GDM1 (cell line): ENCODE measurements around the gene DNAH12.

Experiments used
- DNase-seq: peaks from one replicate; lab custom pipeline; 2025; lab: John Stamatoyannopoulos, UW

The DNAH12 gene

GRCh38 chr3:57544181-57545125 is at the start of gene DNAH12:
Gene DNAH12 (minus strand): TSS chr3:57544344. CDS start chr3:57542870, 1,474 bp downstream.
- DNase-seq: no peak

GRCh38 chr3:57592306-57592705 is 48.2 kb upstream of the DNAH12 start:
- DNase-seq: no peak

GRCh38 chr3:57587905-57588304 is 43.8 kb upstream of the DNAH12 start:
- no peak for DNase-seq

- DNase-seq: no peak
Measured at GRCh38 chr3:57586778-57587177, 42.6 kb upstream of the DNAH12 start.

GRCh38 chr3:57583544-57583943 is 39.4 kb upstream of the DNAH12 start:
- DNase-seq: no peak

GRCh38 chr3:57582474-57583168 is 38.5 kb upstream of the DNAH12 start:
- DNase-seq: no peak

GRCh38 chr3:57577801-57578200 is 33.7 kb upstream of the DNAH12 start:
- DNase-seq: no peak

- no peak for DNase-seq
Measured at GRCh38 chr3:57575966-57576626, 32.0 kb upstream of the DNAH12 start.

GRCh38 chr3:57572096-57572495 is 28.0 kb upstream of the DNAH12 start:
- no peak for DNase-seq

- no peak for DNase-seq
Measured at GRCh38 chr3:57570878-57571277, 26.7 kb upstream of the DNAH12 start.

GRCh38 chr3:57569859-57570450 is 25.8 kb upstream of the DNAH12 start:
- no peak for DNase-seq

GRCh38 chr3:57559526-57559925 is 15.4 kb upstream of the DNAH12 start:
- DNase-seq: no peak

GRCh38 chr3:57557085-57557537 is 13.0 kb upstream of the DNAH12 start:
- DNase-seq: no peak

GRCh38 chr3:57556459-57557084 is 12.4 kb upstream of the DNAH12 start:
- peak; percentile 27 for DNase-seq

- DNase-seq: peak; percentile 86
Measured at GRCh38 chr3:57555738-57556458, 11.8 kb upstream of the DNAH12 start, which contains the start of gene PDE12. Gene PDE12 (plus strand): TSS chr3:57556274. CDS start chr3:57556380, 106 bp downstream.

GRCh38 chr3:57555306-57555705 is 11.2 kb upstream of the DNAH12 start:
- DNase-seq: no peak

GRCh38 chr3:57546616-57547015 is 2.5 kb upstream of the DNAH12 start:
- no peak for DNase-seq

- no peak for DNase-seq
Measured at GRCh38 chr3:57545636-57546268, 1.6 kb upstream of the DNAH12 start.

GRCh38 chr3:57538465-57538864 is 5.7 kb downstream of the DNAH12 start:
- DNase-seq: no peak

GRCh38 chr3:57530071-57530608 is 14.0 kb downstream of the DNAH12 start:
- no peak for DNase-seq
